ENCODE data around the gene CCNA2.

Gene CCNA2

GRCh38 chr4:121767166-121767565 lies 56.5 kb downstream of the CCNA2 start:
- peaks cover 0 to 14% of the 10 kb centered on the region in 2 donors for H3K27me3 ChIP-seq (ENCODE audit: control insufficient read depth in 1 of 2, insufficient read depth in 2 of 2, low read length in 2 of 2)
- no peak overlapping the region for H3K4me3 ChIP-seq (ENCODE audit: low read depth in 1 of 2, low read length in 2 of 2)
- H3K4me1 ChIP-seq (ENCODE audit: insufficient read depth, low read length), result no peaks in the 10 kb centered on the region
- H3K9ac ChIP-seq (ENCODE audit: low read length), result no peak overlapping the region
- H3K36me3 ChIP-seq (ENCODE audit: insufficient read depth, low read length), result no peaks in the 10 kb centered on the region
- no peak overlapping the region for H3K27ac ChIP-seq (ENCODE audit: low read depth, low read length)
- no peaks in the 10 kb centered on the region for H3K9me3 ChIP-seq (ENCODE audit: low read length)
